IMR-90 (cell line): ENCODE results near the gene SMCO4. TPM values are rescaled to one million over a fixed set of nuclear protein-coding genes. Genes with fewer than 3 reads are reported as not detected.

ENCODE experiments used
- ATAC-seq: fragments of 200-7000 bp; cut with Tn5 transposase; 2 replicates; pipeline ENCODE4 v1.9.1; 2020; ENCODE audit warnings: low read depth, mild to moderate bottlenecking, moderate library complexity
- BruUV-seq: library from RNA; stranded (reverse); fragments of 400-500 nt; replicated peaks from 2 replicates; lab custom pipeline; 2021; lab: Mats Ljungman, UMichigan
- CTCF ChIA-PET: fragments of 300-600 bp; formaldehyde crosslinking; extraction: SDS; loops from one replicate; lab custom pipeline; 2021; ENCODE audit warnings: antibody characterized with exemption; lab: Yijun Ruan, JAX
- POLR2A ChIA-PET: fragments of 300-600 bp; sonication (Branson Sonifier 250); formaldehyde crosslinking; loops from one replicate; lab custom pipeline; 2022; ENCODE audit warnings: antibody characterized with exemption; ENCODE audit not compliant: unreplicated experiment; lab: Charles Lee
- DNase-seq: peaks from one replicate; pipeline ENCODE4 v3.0.0; 2013
- H2AFZ ChIP-seq: replicated peaks from 2 replicates; pipeline ENCODE3; 2013; ENCODE audit warnings: low read length, mild to moderate bottlenecking; ENCODE audit not compliant: poor library complexity
- H2AK5ac ChIP-seq: 2 replicates; pipeline ENCODE4 v1.6.1; 2013; ENCODE audit warnings: low read depth, low read length, inconsistent platforms
- H2AK9ac ChIP-seq: replicated peaks from 2 replicates; pipeline ENCODE3; 2013; ENCODE audit warnings: mild to moderate bottlenecking, low read depth, low read length, moderate library complexity; ENCODE audit not compliant: poor library complexity
- H2BK120ac ChIP-seq: 2 replicates; pipeline ENCODE4 v1.6.1; 2013; ENCODE audit warnings: low read depth, low read length, inconsistent platforms
- H2BK15ac ChIP-seq: 3 replicates; pipeline ENCODE4 v1.6.1; 2013; ENCODE audit warnings: low read depth, low read length, inconsistent platforms
- H2BK20ac ChIP-seq: 2 replicates; pipeline ENCODE4 v1.6.1; 2013; ENCODE audit warnings: low read depth, mild to moderate bottlenecking, inconsistent platforms, low read length, moderate library complexity
- H2BK5ac ChIP-seq: 2 replicates; pipeline ENCODE4 v1.6.1; 2013; ENCODE audit warnings: mild to moderate bottlenecking, low read depth, low read length, inconsistent platforms; ENCODE audit not compliant: poor library complexity, severe bottlenecking
- H3K14ac ChIP-seq: replicated peaks from 2 replicates; pipeline ENCODE4 v1.6.1; 2013; ENCODE audit warnings: low read depth, low read length, inconsistent platforms
- H3K18ac ChIP-seq: 2 replicates; pipeline ENCODE4 v1.6.1; 2013; ENCODE audit warnings: low read depth, low read length, control low read depth
- H3K23ac ChIP-seq: 2 replicates; pipeline ENCODE4 v1.6.1; 2013; ENCODE audit warnings: low read depth, low read length, inconsistent platforms
- H3K27ac ChIP-seq: 2 replicates; pipeline ENCODE4 v1.5.1; 2013; ENCODE audit warnings: mild to moderate bottlenecking, control low read depth, low read length; ENCODE audit not compliant: insufficient read depth
- H3K27me3 ChIP-seq: 2 replicates; pipeline ENCODE4 v1.6.1; 2013; ENCODE audit warnings: low read length; ENCODE audit not compliant: control insufficient read depth, insufficient read depth
- H3K36me3 ChIP-seq: 2 replicates; pipeline ENCODE4 v1.6.1; 2013; ENCODE audit warnings: low read length, mixed read lengths; ENCODE audit not compliant: control insufficient read depth, insufficient read depth
- H3K4ac ChIP-seq: 2 replicates; pipeline ENCODE4 v1.6.1; 2013; ENCODE audit warnings: low read depth, low read length, inconsistent platforms
- H3K4me1 ChIP-seq: 2 replicates; pipeline ENCODE4 v1.6.1; 2013; ENCODE audit warnings: low read length, mixed read lengths; ENCODE audit not compliant: control insufficient read depth, insufficient read depth
- H3K4me2 ChIP-seq: 2 replicates; pipeline ENCODE4 v1.6.1; 2013; ENCODE audit warnings: low read depth, mild to moderate bottlenecking, control low read depth, low read length, moderate library complexity
- H3K4me3 ChIP-seq: 2 replicates; pipeline ENCODE4 v1.5.1; 2013; ENCODE audit warnings: low read depth, mild to moderate bottlenecking, control low read depth, low read length, moderate library complexity; ENCODE audit not compliant: insufficient read depth
- H3K56ac ChIP-seq: 2 replicates; pipeline ENCODE4 v1.6.1; 2013; ENCODE audit warnings: low read length, inconsistent platforms; ENCODE audit not compliant: insufficient read depth; ENCODE audit errors: extremely low read depth
- H3K79me1 ChIP-seq, 2 experiments: 2 replicates each; pipeline ENCODE4 v1.6.1; 2013; ENCODE audit warnings: low read length in 2 of 2, inconsistent platforms in 1 of 2, low read depth in 1 of 2
- H3K9ac ChIP-seq: 2 replicates; pipeline ENCODE4 v1.6.1; 2013; ENCODE audit warnings: low read depth, low read length, control low read depth
- H3K9me1 ChIP-seq: 2 replicates; pipeline ENCODE4 v1.6.1; 2013; ENCODE audit warnings: low read length, inconsistent platforms; ENCODE audit not compliant: insufficient read depth
- H3K9me3 ChIP-seq: 2 replicates; pipeline ENCODE4 v1.6.1; 2013; ENCODE audit warnings: low read length; ENCODE audit not compliant: control insufficient read depth, insufficient read depth
- H4K20me1 ChIP-seq: 2 replicates; pipeline ENCODE4 v1.6.1; 2013; ENCODE audit warnings: low read length, inconsistent platforms; ENCODE audit not compliant: insufficient read depth
- H4K5ac ChIP-seq: 2 replicates; pipeline ENCODE4 v1.6.1; 2013; ENCODE audit warnings: mild to moderate bottlenecking, low read depth, low read length, control low read depth
- H4K8ac ChIP-seq, 2 experiments: 2 replicates each; pipeline ENCODE4 v1.6.1; 2013; ENCODE audit warnings: low read depth in 2 of 2, low read length in 2 of 2, control low read depth in 1 of 2, inconsistent platforms in 1 of 2
- H4K91ac ChIP-seq: 2 replicates; pipeline ENCODE4 v1.6.1; 2013; ENCODE audit warnings: low read depth, low read length, inconsistent platforms; ENCODE audit not compliant: insufficient read depth
- MXI1 ChIP-seq: IDR thresholded peaks from 2 replicates; pipeline ENCODE4 v1.6.1; 2012; ENCODE audit warnings: low read depth, mild to moderate bottlenecking, low read length, moderate library complexity, borderline replicate concordance
- WGBS, 2 experiments: methylation state at CpG; one replicate each; pipeline versions ENCODE4 v1.1.5 to v1.1.7; 2013; ENCODE audit warnings: missing lambda C conversion rate in 2 of 2; ENCODE audit not compliant: insufficient read length in 1 of 2; ENCODE audit errors: extremely low coverage in 2 of 2; 5-methylcytosine and 5-hydroxymethylcytosine counted together
- dilution Hi-C: fragments of 300-500 bp; cut with HindIII; formaldehyde crosslinking; loops from one replicate; pipeline ENCODE4 v1.14.3; 2018; ENCODE audit warnings: low sequenced_read_pairs; ENCODE audit not compliant: unreplicated experiment
- in situ Hi-C: fragments of 300-500 bp; cut with MboI; formaldehyde crosslinking; loops from 3 replicates; pipeline ENCODE4 v1.14.3; 2019; ENCODE audit warnings: low sequenced_read_pairs, inconsistent platforms, mixed read lengths
- intact Hi-C: fragments of 100-400 bp; cut with micrococcal nuclease; formaldehyde crosslinking; loops from 2 replicates; pipeline ENCODE4 v1.10.0; 2022
- polyA plus RNA-seq, 3 experiments: library from polyadenylated mRNA; depleted of rRNA; stranded (reverse); fragments of >200 nt; gene quantifications; 2 replicates each; pipeline ENCODE4 v1.2.3, GENCODE V29; 2012; ENCODE audit warnings: low replicate concordance in 1 of 3
- total RNA-seq: library from RNA; depleted of rRNA; stranded (reverse); fragments of >200 nt; gene quantifications from 2 replicates; pipeline ENCODE4 v1.2.3, GENCODE V29; 2012
- TF ChIP-seq, protein P1 (sequence below): fragments of 150-350 bp; IDR thresholded peaks from 2 replicates; pipeline ENCODE4 v1.6.1; 2016; ENCODE audit warnings: low read depth, mild to moderate bottlenecking, low read length, moderate library complexity, borderline replicate concordance

SMCO4 gene
- total and polyA plus RNA-seq, 2 of the 4 experiments (the other 2 are of a cell fraction): 2.2 to 17.7 TPM

DNA sequence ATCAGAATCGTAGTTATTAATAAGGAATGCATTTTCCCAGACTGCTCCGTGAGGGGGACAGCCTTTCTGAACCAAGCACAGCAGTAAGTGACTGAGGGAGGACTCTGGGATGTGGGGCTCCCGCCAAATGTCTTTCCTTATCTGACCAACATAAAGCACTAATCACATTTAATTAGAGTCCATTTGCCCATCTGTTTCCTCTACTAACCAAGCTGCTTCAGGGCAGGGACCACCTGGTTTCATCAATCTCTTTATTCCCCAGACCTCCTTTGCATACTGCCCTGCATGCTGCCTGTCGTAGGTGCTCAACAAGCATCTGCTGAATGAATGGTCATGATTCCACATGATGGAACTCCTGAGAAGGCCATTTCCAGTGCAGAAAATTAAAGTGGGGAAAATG is 29.4 kb downstream of the SMCO4 start:
- TF ChIP-seq, protein P1, sequence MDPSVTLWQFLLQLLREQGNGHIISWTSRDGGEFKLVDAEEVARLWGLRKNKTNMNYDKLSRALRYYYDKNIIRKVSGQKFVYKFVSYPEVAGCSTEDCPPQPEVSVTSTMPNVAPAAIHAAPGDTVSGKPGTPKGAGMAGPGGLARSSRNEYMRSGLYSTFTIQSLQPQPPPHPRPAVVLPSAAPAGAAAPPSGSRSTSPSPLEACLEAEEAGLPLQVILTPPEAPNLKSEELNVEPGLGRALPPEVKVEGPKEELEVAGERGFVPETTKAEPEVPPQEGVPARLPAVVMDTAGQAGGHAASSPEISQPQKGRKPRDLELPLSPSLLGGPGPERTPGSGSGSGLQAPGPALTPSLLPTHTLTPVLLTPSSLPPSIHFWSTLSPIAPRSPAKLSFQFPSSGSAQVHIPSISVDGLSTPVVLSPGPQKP: no peak
- no peak for TF ChIP-seq MXI1
- Histone ChIP-seq H3K14ac (no peak overlapping the region), H3K4me2 (no peak overlapping the region), H3K9me1 (peaks cover 3% of the 10 kb centered on the region; the same call in 1 of the 2 replicates), H3K79me1 (no peaks in the 10 kb centered on the region; a peak in 1 of 4 replicates), H3K36me3 (no peaks in the 10 kb centered on the region), H4K91ac (no peak overlapping the region), H2BK5ac (no peak overlapping the region), H3K56ac (no peak overlapping the region), H3K27ac (no peak overlapping the region), H3K18ac (no peak overlapping the region), H3K4me3 (no peak overlapping the region), H3K4me1 (no peaks in the 10 kb centered on the region), H3K9ac (no peak overlapping the region), H2BK15ac (no peak overlapping the region), H2AFZ (no peak overlapping the region), H3K23ac (no peak overlapping the region), H2AK9ac (no peak overlapping the region), H2BK20ac (no peak overlapping the region), H4K8ac (no peak overlapping the region), H3K4ac (no peak overlapping the region), H3K9me3 (no peaks in the 10 kb centered on the region), H4K5ac (no peak overlapping the region), H4K20me1 (no peaks in the 10 kb centered on the region), H2BK120ac (no peak overlapping the region), H3K27me3 (no peaks in the 10 kb centered on the region), H2AK5ac (no peak overlapping the region)
- in situ Hi-C loops (no loop called here), dilution Hi-C loops (no loop called here), intact Hi-C loops (no loop called here)
- no CpG with 5 or more reads among the region's 4 CpGs for WGBS, 2 experiments
- ChIA-PET POLR2A (no interaction called here), CTCF (no interaction called here)
- no peak for DNase-seq
- no TSS peak for BruUV-seq
- no peak for ATAC-seq
